Fibroblast of lung (primary cell): ENCODE data around the gene FCRL2.

Experiments
- EZH2 ChIP-seq: IDR thresholded peaks from 2 replicates; pipeline ENCODE4 v1.5.1; 2012; ENCODE audit warnings: low read length, control low read depth, mild to moderate bottlenecking; ENCODE audit errors: missing control alignments
- TF ChIP-seq, protein P1 (sequence below), 2 donors: IDR thresholded peaks in 1 of 2; conservative IDR thresholded peaks in 1 of 2; 1 replicate in 1 of 2; 2 replicates in 1 of 2; pipeline ENCODE4 v1.5.1; 2011 to 2012; ENCODE audit warnings: low read length in 2 of 2, control low read depth in 1 of 2, inconsistent platforms in 1 of 2, low read depth in 1 of 2, mild to moderate bottlenecking in 1 of 2

DNA sequence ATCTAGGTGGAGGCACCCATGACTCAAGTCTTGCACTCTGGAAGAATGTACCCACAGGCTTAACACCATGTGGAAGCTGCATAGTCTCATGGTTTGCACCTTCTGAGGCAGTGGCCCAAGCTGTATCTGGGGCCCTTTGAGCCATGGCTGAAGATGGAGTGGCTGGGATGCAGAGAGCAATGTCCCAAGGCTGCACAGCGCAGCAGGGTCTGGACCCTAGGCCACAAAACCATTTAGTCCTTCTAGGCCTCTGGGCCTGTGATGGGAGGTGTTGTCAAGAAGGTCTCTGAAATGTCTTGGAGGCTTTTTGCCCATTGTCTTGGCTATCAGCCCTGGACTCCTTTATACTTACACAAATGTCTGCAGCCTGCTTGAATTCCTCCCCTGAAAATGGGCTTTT is 54.9 kb downstream of the FCRL2 start:
- TF ChIP-seq, protein P1, sequence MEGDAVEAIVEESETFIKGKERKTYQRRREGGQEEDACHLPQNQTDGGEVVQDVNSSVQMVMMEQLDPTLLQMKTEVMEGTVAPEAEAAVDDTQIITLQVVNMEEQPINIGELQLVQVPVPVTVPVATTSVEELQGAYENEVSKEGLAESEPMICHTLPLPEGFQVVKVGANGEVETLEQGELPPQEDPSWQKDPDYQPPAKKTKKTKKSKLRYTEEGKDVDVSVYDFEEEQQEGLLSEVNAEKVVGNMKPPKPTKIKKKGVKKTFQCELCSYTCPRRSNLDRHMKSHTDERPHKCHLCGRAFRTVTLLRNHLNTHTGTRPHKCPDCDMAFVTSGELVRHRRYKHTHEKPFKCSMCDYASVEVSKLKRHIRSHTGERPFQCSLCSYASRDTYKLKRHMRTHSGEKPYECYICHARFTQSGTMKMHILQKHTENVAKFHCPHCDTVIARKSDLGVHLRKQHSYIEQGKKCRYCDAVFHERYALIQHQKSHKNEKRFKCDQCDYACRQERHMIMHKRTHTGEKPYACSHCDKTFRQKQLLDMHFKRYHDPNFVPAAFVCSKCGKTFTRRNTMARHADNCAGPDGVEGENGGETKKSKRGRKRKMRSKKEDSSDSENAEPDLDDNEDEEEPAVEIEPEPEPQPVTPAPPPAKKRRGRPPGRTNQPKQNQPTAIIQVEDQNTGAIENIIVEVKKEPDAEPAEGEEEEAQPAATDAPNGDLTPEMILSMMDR (conservative IDR thresholded peaks at IDR 0.05 in 1 of 2, IDR thresholded peaks at IDR 0.05 in 1 of 2; ENCODE audit: low read depth in 1 of 2, low read length in 2 of 2), result no peak
- TF ChIP-seq EZH2, result no peak
